GM10266 (cell line): ENCODE measurements around the gene OLFML2A.

Experiments used
- DNase-seq: peaks from one replicate; pipeline ENCODE4 v3.0.0; 2012; ENCODE audit errors: extremely low spot score
- CTCF ChIP-seq: IDR thresholded peaks from 2 replicates; pipeline ENCODE4 v1.5.1; 2012; ENCODE audit warnings: mild to moderate bottlenecking, low read depth; ENCODE audit not compliant: control insufficient read depth, insufficient read depth; ENCODE audit errors: missing control alignments

The OLFML2A gene

GRCh38 chr9:124760719-124761118 lies 16.2 kb upstream of the OLFML2A start:
- no peak for TF ChIP-seq CTCF
- no peak for DNase-seq

- no peak for DNase-seq
- TF ChIP-seq CTCF, result no peak
Observed at GRCh38 chr9:124761196-124761595, 15.7 kb upstream of the OLFML2A start.

- TF ChIP-seq CTCF, result no peak
- no peak for DNase-seq
Observed at GRCh38 chr9:124761710-124762109, 15.2 kb upstream of the OLFML2A start.

- TF ChIP-seq CTCF, result no peak
- DNase-seq, result no peak
Observed at GRCh38 chr9:124762633-124763032, 14.3 kb upstream of the OLFML2A start.

- peak; percentile 55 for DNase-seq
- peak; percentile 49 for TF ChIP-seq CTCF
Observed at GRCh38 chr9:124764774-124765438, 12.0 kb upstream of the OLFML2A start.

- DNase-seq, result no peak
- TF ChIP-seq CTCF, result no peak
Observed at GRCh38 chr9:124765439-124765835, 11.5 kb upstream of the OLFML2A start.

- no peak for DNase-seq
Observed at GRCh38 chr9:124766326-124766725, 10.6 kb upstream of the OLFML2A start.

More at GRCh38 chr9:124766326-124766725, 10.6 kb upstream of the OLFML2A start:
- no peak for TF ChIP-seq CTCF
